Measurements from ENCODE around the gene GDPD5. TPM values are rescaled to one million over a fixed set of nuclear protein-coding genes. Genes with fewer than 3 reads are reported as not detected.

Gene GDPD5
- total and polyA plus RNA-seq, 9 of the 15 experiments (the other 6 are each of a cell fraction or from before 2014, with no cell fraction given), result 0.32 to 27.3 (median 8.0) TPM

- TF ChIP-seq PRDM10 (IDR thresholded peaks at IDR 0.05; ENCODE audit: partially characterized antibody) (peak; percentile 83), TCF3 (CRISPR knock-in tag; IDR thresholded peaks at IDR 0.05) (peak; percentile 97), MCM3 (IDR thresholded peaks at IDR 0.05) (no peak), PCBP1 (IDR thresholded peaks at IDR 0.05; ENCODE audit: low read depth, low read length, poor library complexity, severe bottlenecking) (no peak), XRCC5 (IDR thresholded peaks at IDR 0.05; ENCODE audit: low read depth, low read length) (no peak; the same call in 1 of the 2 replicates), TEAD2 (tag; IDR thresholded peaks at IDR 0.05) (no peak), SMARCB1 (IDR thresholded peaks at IDR 0.05; ENCODE audit: insufficient read length, low read depth) (peak; percentile 72), SREBF2 (CRISPR knock-in tag; IDR thresholded peaks at IDR 0.05) (no peak)
These were observed 8.7 kb upstream of the GDPD5 start (continued) for GRCh38 chr11:75534259-75535069.
